HG03575 (cell line): ENCODE results near the gene IQSEC1.

Experiments
- ATAC-seq: cut with Tn5 transposase; IDR thresholded peaks from one replicate; pipeline ENCODE4 v1.9.1; 2021; ENCODE audit not compliant: unreplicated experiment, insufficient number of reproducible peaks, low FRiP score; ENCODE audit errors: extremely low read depth

The IQSEC1 gene

GRCh38 chr3:13109516-13109915 lies 36.3 kb upstream of the IQSEC1 start:
- no peak for ATAC-seq

DNA sequence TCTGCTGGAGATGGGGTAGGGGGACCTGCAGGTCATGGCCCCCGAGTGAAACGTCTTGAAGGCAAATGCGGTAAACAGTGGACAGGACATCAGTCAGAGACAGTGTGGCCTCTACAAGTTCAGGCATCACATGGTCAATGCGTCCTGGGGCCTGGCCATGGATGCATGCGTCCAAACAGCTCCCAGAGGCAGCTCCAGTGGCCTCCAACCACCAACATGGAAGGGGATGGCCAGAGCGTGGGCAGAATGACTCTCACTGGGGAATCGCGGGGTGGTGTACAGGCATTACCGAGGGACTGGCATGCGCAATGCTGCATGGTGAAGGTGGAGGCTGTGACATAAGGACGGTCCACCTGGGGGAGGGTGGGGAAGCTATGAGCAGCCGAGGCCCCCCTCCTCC lies 35.6 kb upstream of the IQSEC1 start:
- ATAC-seq, result no peak

DNA sequence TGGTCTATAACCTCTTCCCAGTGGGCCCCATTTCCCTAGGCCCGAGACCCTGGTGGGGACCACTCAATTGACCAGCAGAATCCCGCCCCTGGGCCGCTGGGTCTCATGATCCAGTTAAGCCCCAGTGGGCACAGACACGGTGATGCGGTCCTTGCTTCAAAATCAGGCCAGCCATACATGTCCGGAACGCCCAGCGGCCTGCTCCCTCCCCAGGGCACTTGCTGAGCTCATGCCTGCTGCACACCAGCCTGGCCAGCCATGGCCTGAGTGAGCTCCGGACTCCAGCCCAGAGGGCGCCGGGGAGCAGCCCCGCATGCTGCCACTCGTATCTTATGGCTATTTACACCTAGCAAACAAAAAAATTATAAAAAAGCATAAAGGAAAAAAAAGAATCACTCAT lies 34.4 kb upstream of the IQSEC1 start:
- ATAC-seq, result no peak

GRCh38 chr3:13106308-13107001 lies 33.2 kb upstream of the IQSEC1 start:
- no peak for ATAC-seq

- ATAC-seq, result no peak
Observed at GRCh38 chr3:13105896-13106250, 32.6 kb upstream of the IQSEC1 start.

DNA sequence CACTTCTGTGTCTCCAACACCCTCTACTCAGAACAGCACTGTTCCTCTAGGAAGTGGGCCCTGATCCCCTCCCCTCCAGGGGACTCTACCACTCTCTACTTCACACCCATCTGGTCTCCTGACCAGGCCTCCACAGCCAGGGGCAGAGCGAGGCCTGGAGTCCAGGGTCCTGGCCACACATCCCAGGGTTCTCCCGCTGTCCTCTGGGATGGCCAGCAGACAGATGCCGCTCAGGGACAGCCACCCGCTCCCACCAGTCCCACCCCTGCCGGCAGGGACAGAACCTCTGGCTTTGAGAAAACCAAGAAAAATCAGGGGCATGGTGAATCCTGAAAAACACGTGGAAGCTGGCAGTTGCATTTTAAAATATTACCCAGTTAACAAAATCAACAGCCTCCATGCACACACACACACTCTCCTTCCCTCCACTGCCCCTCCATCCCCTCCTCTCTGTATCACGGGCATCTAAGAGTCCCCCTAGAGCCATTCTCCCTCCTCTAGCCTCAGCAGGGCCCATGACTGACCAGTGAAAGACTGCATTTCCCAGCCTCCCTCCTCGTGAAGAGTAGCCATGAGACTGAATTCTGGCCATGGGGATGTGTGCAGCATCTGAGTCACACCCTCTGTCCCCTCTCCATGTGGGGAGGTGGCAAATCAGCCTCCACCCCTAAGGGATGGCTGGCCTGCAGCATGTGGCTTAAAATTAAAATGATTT lies 32.1 kb upstream of the IQSEC1 start:
- no peak for ATAC-seq

DNA sequence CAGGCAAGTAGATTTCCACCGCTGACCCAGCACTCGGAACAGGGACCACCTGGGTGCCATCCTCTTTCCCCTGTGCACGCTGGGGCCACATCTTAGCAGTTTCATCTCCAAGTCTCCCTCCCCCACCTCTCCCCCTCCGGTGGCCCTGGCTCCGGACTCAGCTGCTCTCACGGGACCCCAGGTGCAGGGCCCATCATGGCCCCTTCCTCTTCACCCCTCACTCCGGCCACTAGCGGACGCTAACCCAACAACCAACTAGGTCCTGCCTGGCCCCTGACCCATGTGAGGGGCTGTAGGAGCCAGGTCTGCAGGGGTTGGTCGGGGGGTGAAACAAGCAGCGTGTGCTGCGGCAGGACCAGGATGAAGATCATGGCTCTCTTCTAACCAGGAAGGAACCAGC lies 31.3 kb upstream of the IQSEC1 start:
- no peak for ATAC-seq

- no peak for ATAC-seq
Observed at GRCh38 chr3:13103416-13104058, 30.3 kb upstream of the IQSEC1 start.

- no peak for ATAC-seq
Observed at GRCh38 chr3:13102386-13103345, 29.4 kb upstream of the IQSEC1 start.

DNA sequence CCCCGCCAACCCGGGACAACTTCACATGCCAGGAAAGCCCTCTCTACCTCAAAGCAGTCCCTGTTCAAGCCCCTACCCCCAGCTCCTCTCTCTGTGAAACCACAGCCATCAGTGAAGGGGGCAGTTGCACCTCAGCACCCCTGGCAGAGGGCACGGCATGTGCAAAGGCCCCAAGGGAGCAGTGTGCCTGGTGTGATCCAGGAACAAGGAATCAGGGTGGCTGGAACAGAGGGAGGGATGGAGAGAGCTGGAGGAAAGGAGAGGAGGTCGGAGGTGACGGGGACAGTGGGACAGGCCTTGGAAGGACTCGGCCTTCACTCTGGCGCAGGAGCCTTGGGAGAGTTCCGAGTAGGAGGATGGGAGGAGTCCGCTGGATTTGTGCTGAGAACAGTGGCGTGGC lies 26.5 kb upstream of the IQSEC1 start:
- no peak for ATAC-seq

GRCh38 chr3:13098192-13098988 lies 25.2 kb upstream of the IQSEC1 start:
- no peak for ATAC-seq

DNA sequence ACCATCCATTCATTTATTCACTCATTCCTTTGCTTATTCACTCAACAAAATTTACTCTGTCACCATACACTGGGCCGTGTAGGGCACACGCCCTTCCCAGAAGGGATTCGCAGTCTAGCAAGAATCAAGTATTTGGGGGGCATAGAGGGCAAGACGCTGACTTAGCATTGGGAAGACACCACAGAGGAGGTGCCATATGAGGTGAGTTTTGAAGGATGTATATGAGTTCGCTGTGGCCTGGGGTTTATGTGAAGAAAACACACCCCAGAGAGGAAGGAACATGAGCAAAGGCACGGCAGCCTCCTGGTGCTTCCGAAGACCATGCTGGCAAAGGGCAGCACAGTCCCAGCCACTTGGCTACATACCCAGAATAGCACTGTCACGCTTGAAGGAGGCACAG lies 23.1 kb upstream of the IQSEC1 start:
- no peak for ATAC-seq

DNA sequence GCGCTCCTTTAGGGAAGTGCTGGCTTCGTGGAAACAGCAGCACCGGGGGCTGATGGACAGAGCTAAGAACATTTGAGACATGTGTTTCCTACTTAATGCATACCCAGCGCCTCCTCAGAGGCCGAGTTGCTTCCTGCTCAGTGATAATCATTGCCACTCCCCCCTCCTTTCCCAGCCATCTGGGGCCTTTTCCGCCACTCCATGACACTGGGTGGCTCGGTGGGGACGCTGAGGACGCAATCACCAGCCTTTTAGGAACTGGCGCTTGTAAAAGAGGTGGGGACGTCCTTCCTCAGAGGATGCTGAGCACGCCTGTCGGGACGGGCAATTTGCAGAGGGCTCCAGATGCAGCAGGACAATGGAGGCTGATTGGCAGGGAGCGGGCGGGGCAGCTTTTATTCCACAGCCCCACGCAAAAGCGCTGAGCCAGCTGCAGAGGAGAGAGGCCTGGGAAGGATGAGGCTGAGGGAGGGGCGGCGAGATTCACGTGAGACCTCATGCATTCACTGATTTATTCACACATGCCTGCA lies 22.2 kb upstream of the IQSEC1 start:
- ATAC-seq, result no peak

- ATAC-seq, result no peak
Observed at GRCh38 chr3:13093687-13094086, 20.5 kb upstream of the IQSEC1 start.

DNA sequence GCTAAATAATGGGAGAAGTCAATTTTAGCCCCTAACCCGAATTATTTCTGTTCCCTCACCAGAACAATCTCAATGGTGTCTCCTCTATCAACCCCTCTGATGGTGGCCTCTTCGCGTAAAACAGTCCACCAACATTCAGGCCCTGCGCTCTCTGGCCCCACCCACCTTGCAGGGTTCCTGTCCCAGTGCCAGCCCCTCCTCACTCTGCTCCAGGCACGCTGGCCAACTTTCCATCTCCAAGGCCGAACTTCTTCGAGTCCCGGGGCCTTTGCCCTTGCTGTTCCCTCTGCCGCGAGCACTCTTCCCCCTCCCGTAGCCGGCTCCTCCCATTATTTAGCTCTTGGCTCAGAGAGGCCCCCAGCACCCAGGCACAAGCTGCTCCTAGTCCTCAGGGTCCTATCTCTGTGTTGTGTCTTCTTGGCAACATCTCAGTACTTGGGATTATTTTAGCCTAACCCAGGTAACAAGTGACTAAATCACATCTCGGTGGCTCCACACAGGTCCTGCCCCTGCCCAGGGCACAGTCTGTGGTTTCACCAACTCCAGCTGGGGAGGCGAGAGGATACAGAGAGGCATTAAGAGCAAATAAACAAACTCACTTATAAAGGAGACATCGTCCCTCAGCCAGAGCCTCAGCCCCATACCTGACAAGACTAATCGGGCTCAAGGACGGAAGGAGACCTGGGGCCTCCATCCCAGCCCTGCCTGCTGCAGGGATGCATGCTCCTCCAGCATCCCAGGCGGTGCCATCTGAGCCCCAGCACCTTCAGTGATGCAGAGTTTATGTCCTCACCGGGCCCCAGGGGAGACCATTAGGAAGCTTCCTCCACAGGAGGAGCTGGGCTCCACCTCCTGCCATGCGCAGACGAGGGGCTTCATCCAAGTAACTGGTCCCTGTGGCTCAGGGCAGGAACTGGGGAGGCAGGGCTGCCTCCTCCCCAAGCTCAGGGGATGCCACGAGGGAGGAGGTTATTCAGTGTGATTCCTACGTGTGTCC lies 19.7 kb upstream of the IQSEC1 start:
- no peak for ATAC-seq

GRCh38 chr3:13091898-13092611 lies 18.8 kb upstream of the IQSEC1 start:
- ATAC-seq, result no peak
